Measurements from ENCODE around the gene CAMTA1.

CAMTA1 gene

GRCh38 chr1:7444363-7444762 lies 659.1 kb downstream of the CAMTA1 start:
- no peak for DNase-seq (ENCODE audit: low read depth in 2 of 2)

- DNase-seq (ENCODE audit: low read depth in 2 of 2): no peak
Observed at GRCh38 chr1:7447093-7447492, 661.8 kb downstream of the CAMTA1 start.

GRCh38 chr1:7447736-7448135 lies 662.5 kb downstream of the CAMTA1 start:
- no peak for DNase-seq (ENCODE audit: low read depth in 2 of 2)

GRCh38 chr1:7448986-7449385 lies 663.7 kb downstream of the CAMTA1 start:
- DNase-seq (ENCODE audit: low read depth in 2 of 2): no peak

DNA sequence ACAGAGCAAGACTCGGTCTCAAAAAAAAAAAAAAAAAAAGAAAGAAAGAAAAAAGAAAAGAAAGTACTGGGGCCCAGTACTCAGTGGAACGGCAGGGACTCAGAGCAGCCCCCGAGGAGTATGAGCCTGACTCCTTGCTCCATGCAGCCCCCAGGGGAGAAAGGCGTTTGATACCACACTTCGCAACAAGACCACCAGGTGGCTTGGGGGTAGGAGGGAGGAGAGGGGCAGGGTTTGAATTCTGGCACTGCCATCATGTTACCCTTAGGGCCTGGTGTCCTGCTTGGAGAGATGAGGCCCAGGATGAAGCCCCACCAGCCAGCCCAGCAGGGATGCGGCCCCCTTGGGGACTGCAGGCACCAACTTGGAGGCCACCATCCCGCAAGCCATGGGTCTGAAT lies 664.5 kb downstream of the CAMTA1 start:
- DNase-seq (ENCODE audit: low read depth in 2 of 2): no peak

DNA sequence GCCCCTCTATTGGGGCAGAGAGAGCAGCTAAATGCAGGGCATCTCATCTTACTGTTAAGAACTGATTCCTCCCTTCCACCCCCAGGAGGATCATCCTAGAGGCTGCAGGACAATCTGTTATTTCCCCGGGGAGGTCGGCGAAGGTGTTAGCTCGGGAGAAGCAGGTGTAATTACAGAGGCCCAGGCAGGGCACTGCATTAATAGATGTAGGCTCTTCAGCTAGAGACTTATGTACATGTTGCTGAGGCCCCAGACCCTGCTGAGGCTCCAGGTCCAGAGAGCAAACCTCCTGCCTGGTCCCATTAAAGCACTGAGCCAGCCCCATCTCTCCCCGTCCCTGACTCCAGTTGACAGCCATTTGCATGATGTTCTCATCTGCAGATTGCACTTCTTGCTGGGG lies 665.6 kb downstream of the CAMTA1 start:
- DNase-seq (ENCODE audit: low read depth in 2 of 2): no peak

- DNase-seq (ENCODE audit: low read depth in 2 of 2): no peak
Observed at GRCh38 chr1:7453038-7453437, 667.8 kb downstream of the CAMTA1 start.

- DNase-seq (ENCODE audit: low read depth in 2 of 2): no peak
Observed at GRCh38 chr1:7454052-7454815, 669.0 kb downstream of the CAMTA1 start.

DNA sequence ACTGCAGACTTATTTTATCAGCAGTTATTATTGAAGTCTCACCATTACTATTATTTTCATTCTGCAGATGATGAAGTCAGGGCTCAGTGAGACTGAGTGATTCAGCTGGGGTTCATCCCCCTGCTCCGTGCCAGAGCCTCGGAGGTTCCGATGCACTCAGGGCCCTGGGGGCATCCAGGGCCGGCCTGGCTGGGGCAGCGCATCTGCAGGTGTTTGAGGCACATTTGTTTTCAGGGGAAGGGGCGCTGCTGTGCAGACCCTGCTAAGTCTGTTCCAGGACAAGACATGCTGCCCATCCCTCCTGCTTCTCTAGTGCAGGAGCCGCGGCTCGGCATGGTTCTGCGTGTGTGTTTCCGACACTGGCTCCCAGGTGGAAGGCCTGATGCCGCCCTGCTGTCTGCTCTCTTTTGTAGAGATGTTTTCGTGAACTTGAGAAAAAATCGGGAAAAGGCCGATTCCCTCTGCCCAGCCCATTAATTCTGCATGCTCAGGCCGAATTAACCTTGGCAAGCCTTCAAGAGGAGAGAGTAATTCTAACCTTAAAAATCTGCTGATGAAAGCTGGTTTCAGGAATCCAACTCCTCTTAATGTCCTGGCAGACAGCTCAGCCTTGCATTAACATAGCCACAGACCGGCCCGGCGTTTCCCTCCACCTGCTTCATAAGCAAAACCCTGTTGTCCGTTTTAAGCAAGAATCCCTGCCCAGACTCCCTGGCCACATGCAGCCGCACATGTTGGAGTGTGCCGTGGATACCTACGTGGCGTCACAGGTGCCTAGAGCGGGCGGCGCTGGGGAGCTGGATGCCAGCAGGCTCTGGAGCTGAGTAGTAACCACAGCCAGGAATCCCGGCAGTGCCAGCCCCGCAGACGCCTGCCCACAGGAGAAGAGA lies 669.9 kb downstream of the CAMTA1 start:
- no peak for DNase-seq (ENCODE audit: low read depth in 2 of 2)

- no peak for DNase-seq (ENCODE audit: low read depth in 2 of 2)
Observed at GRCh38 chr1:7455796-7456721, 670.8 kb downstream of the CAMTA1 start.

DNA sequence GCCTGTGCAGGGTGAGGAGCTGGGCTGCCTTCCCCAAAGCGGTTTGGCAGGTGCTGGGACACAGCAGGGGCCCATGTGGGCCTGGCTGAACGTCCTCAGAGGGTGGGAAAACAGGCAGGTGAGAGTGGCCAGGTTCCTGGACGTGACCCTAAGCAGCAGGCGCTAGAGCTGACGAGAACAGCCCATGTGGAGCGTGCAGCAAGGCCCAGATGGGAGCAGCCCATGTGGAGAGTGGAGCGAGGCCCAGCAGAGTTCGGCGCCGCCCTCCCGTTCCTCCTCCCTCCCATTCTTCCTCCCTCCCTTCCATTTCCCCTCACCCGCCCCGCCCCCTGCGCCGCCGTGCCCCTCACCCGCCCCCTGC lies 671.4 kb downstream of the CAMTA1 start:
- DNase-seq (ENCODE audit: low read depth in 2 of 2): no peak

- no peak for DNase-seq (ENCODE audit: low read depth in 2 of 2)
Observed at GRCh38 chr1:7457811-7458210, 672.6 kb downstream of the CAMTA1 start.

DNA sequence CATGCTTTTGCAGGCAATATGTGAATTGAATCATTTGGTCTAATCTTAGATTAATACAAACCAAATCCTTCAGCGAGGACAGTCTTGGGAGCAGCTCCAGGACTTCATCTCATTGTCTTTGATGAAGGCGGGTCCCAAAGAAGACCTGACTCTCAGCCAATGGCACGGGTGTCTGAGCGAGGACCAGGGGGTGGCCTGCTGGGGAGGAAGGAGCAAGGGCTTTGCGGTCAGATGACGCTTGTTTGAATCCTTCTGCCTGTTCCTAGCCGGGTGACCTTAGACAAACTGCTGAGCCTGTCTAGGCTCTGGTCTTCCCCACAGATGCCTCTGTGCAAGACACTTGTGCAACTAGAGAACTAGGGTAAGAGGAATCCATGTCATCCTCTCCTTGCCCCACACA lies 673.7 kb downstream of the CAMTA1 start:
- no peak for DNase-seq (ENCODE audit: low read depth in 2 of 2)

- DNase-seq (ENCODE audit: low read depth in 2 of 2): no peak
Observed at GRCh38 chr1:7459914-7460313, 674.7 kb downstream of the CAMTA1 start.

- DNase-seq (ENCODE audit: low read depth in 2 of 2): no peak
Observed at GRCh38 chr1:7460807-7461206, 675.6 kb downstream of the CAMTA1 start.

DNA sequence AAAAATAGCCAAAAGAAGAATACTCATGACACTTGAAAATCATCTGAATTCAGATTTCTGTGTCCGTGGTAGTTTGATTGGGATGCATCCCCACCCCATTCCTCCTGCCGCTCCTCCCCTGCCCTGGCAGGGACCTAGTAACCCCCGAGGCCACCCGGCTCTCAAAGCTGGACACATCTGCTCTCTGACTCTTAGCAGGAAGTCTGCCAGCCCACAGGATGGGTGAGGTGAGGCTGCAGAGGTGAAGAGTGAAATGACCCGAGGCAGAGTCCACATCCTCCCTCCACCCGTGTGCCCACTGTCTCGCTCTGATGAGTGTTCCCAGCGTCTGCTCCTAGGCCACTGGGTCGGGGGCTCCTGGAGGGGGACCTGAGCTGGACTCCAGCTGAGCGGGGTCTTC lies 677.4 kb downstream of the CAMTA1 start:
- no peak for DNase-seq (ENCODE audit: low read depth in 2 of 2)

DNA sequence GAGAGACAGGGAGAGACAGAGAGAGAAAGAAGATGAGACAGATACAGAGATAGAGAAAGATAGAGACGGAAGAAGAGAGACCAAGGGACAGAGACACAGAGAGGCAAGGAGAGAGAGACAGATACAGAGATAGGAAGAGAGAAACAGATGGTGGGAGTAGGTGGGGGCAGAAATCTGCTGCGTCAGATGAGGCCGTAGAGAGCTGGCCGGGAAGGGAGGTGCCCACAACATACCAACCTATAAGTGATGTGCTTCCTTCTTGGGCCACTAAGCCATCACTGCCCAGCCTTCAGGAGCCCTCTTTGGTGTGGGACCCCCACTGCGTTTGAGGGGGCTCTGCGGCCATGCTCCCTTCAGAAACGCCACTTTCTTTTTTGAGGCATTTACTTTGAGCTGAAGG lies 678.3 kb downstream of the CAMTA1 start:
- DNase-seq (ENCODE audit: low read depth in 2 of 2): no peak

DNA sequence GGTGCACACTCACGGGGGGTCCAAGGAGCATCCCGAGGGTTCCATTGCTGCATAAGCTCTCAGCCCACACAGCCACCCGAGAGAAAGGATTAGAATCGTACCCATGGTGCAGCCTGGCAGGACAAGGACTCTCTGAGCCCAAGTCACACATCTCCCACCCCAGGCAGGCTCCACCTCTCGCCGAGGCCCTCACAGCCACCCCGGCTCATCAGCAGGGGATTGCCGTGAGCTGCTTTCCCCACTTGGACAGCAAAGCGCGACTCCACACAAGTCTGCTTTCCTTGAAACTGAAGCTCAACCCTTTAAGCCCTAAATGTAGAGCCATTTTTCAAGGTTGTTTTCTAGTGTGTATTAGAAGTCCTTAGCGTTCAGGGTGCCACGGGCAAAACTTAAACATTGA lies 679.5 kb downstream of the CAMTA1 start:
- DNase-seq (ENCODE audit: low read depth in 2 of 2): no peak

GRCh38 chr1:7467476-7468175 lies 682.4 kb downstream of the CAMTA1 start:
- no peak for DNase-seq (ENCODE audit: low read depth in 2 of 2)

GRCh38 chr1:7468248-7468647 lies 683.0 kb downstream of the CAMTA1 start:
- DNase-seq (ENCODE audit: low read depth in 2 of 2): no peak

DNA sequence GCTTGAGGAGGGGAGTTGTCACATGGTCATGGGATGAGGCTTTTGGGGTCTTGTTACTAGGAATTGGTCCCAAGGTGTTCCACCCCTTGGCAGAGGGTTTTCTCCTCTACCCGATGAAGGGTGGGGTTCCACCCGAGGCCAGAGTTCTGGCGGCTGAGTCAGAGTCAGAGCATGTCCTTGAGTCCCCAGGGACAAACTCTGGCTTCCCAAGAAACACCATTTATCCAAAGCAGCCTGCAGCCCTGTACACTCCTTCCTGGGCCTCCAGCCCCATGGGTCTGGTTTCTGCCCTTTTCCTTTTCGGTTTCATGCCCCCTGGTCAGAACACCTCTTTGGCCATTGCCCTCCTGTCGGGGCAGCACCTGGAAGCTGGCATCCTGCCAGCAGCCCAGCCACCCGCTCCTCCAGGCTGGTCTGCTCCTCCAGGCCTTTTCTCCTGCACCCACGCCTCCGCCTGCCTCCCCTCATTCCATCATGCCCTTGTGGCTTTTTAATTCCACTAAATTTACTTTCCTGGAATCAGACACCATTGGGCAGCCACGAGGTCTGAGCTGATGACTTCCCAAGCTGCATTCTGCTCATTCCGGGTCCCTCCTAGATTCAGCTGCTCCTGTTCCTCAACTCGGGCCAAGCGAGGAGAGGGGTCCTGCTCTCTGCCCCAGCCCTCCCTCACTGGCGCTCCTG lies 684.1 kb downstream of the CAMTA1 start:
- no peak for DNase-seq (ENCODE audit: low read depth in 2 of 2)
